Stimulated activated CD8-positive, alpha-beta memory T cell treated with anti-CD3 and anti-CD28 coated beads, Interleukin-4, amount 100 ng/mL, for 48 hours (primary cell): ENCODE measurements around the gene KLHL14.
"Not testable (repeated sequence)": the region's sequence is repeated elsewhere in the genome, so short reads cannot be mapped to it uniquely, and the experiment has no call there.

Experiments used
- DNase-seq: peaks from one replicate; pipeline ENCODE4 v3.0.0-alpha.2; 2020

KLHL14 gene

DNA sequence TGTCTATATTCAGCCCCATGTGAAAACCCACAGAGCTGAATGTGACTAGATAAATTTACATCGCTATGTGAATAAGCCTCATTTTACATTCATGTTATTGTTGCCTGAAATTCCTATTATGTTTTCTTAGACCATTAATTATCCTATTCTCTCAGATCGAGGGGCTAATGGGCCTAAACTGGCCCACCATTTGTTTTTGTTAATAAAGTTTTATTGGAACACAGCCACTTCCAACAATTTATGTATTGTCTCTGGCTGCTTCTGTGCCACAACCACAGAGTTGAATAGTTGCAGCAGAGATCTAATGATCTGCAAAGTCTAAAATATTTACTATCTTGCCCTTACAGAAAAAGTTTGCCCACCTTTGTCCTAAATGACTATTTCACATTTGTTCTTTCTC is 61.0 kb downstream of the KLHL14 start:
- no peak for DNase-seq

DNA sequence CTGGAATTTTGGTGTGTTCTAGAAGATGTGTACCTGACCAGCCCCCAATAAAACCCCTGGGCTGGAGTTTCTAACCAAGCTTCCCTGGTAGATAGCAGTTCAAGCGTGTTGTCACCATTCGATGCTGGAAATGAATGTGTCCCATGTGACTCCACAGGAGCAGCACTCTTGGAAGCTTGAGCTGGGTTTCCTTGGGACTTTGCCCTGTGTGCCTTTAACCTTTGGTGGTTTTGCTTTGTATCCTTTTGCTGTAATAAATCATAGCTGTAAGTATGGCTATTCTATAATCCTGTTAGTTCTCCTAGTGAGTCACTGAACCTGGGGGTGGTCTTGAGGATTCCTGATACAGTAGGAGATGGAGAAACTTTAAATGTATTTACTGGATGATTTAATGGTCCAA is 65.2 kb downstream of the KLHL14 start:
- DNase-seq: no peak

DNA sequence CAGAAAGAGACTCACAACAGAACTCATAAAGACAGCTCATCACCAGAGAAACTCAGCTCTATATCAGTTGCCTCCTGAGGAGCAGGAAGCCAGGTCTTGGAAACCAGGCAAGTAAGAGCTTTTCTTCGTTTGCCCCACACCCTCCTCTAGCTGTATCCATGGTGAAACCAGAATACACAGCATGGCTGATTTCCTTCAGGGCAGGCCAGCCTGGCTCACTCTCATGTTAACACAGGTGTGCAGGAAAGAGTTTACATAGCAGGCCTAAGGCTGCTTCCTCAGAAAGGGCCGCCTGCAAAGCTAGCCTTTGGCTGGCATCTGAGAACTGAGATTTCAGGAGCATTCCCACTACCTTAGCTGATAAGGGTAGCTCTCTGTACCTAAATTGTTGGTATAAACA is 65.7 kb downstream of the KLHL14 start:
- no peak for DNase-seq

DNA sequence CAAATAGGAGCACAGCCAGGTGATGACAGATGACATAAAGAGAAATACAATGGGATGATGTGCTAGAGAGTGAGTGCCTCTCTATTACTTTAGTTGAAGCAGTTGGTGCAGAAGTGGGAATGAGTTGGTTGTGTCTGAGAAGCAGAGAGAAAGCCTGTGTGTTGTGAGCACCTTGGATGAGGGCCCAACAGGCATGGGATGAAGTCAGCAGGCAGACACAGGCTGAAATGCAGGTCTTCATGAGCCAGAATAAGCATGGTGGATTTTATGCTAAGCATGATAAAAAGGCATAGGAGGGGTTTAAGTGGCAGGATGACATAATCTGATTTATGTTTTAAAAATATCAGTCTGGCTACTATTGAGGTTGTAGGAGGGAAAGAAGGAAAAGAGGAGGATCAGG is 71.5 kb downstream of the KLHL14 start:
- DNase-seq: no peak

DNA sequence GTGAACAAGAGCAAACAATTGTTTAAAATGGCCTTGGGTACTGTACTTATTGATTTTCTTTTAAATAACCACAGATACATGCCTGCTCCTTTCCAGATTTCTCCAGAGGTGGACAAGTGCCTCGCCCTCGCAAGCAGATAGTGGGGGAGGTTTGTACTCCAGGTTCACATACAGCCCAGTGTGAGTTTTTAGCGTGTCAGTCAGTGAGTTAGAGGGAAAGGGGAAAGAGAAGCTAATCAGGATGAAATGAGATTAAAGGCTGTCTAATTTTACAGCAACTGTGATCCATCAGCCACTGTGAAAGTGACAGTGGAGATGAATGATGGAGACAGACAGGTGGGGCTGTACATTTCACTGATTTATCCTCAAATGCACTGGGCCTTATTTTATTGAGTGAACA is 74.7 kb downstream of the KLHL14 start:
- DNase-seq: no peak

DNA sequence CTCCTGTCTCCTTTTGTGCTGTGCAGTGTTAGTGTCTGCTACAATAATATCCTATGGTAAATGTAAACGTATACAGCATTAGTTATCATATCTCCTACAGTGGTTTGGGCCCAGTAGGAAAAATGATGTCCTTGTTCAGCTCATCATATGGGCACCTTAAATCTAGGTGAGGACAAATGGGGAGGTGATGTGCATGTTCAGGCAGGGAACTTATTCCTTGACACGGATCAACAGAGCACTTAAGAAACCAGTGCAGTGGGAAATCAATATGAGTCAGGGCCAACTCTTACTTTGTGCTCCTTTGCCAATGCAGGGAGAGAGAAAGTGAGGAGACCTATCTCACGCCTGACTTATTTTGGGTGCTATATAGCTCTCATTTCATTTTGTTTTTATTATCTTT is 76.4 kb downstream of the KLHL14 start:
- no peak for DNase-seq

DNA sequence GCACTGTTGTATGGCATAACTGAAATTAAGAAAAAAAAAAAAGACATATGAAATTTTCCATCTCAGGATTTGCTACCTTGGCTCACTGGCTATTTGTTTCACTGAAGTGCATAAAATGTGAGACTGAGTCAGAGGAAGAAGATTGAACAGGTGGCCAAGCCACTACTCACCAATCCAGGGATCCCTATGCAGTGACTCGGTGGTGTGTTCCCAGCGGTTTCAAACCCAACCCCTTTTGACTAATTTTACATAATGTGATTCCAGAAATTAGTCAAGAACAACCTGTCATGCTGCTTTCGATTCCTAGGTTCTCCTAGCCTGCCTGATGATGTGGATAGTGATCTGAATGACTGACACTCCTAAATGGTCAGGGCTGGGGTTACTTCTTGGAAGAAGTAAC is 77.3 kb downstream of the KLHL14 start:
- no peak for DNase-seq

DNA sequence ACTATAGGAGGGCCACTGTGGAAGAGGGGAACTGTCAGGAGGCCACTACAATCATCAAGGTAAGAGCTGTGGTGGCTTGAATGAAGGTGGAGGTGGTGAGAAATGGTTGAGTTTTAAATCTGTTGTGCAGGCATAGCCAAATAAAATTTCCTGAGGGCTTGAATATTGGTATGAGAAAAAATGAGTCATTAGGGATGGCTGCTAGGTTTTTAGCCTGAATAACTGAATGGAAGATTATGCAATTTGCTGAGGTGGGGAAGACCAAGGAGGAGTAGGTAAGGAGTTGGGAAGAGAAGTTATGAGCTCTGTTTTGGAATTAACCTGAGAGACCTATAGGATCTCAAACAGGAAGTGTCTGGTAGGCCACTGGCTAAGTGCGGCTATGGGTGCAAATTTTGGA is 84.0 kb downstream of the KLHL14 start:
- DNase-seq: no peak

DNA sequence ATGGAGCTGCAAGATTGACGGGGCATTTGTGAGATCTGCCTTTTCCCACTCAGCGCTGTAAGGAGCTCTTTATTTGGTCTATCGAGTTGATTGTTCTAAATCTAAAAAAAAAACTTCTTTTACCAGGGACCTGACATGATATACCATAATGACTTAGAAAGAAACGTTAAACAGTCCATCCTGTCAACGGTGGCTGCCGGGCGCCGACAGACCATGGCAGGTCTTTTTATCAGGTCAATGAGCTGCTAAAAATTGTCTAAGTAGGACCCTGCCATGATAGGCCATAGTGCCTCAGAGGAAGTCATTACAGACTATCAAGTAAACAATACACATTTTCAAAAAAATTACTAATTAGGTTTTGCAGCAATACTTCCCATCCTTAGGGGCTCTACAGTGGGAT is 87.9 kb downstream of the KLHL14 start:
- DNase-seq: no peak

DNA sequence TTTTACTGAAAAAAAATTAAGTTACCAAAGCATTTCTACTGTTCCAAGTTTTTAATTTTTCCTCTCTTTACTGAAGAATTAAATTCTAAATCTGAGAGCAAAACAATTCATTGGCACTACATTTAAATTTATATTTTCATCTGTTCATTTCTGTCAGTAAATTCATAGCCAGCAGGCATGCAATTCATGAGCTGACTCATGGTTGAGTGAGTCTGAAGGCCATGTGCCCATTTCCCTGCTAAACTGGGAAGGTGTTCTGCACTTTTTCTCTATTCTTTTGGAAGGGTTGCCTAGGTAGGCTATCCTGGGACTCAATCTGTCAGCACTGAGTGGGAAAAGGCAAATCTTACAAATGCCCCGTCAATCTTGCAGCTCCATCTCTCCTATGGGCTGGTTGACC is 88.7 kb downstream of the KLHL14 start:
- no peak for DNase-seq

DNA sequence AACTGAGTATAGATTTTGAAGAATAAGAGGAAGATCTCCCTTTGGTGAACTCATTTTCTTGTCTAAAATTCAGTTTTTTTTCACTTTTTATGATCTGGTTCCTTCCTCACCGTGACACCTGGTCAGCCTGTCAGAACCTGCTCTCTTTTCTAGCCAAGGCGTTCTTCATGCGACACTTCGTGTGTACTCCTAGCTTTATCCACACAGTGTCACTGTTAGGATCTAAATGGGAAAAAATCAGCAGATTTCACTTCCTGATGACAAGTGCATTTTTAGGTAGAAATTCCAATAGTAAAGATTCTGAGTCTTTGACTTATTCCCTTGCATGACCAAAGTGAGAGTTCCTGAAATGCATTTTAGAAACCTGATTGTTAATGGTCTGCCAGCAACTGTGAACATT is 89.8 kb downstream of the KLHL14 start:
- DNase-seq: no peak

DNA sequence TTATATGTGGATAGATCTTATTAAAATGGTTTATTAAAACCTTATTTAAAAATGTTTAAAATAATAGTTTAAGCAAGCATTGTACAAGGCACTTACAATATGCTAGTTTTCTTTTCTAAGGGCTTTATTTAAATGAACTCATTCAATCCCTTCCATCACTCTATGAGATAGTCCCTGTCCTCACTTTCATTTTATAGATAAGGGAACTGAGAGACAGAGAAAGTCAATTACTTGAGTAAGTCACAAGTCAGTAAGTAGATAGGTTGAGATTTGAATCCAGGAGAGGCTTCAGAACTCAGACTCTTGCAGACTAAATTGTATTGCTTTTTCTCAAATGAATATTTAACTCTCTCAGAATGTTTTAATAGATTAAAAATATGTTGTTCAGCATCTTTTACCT is 95.2 kb downstream of the KLHL14 start:
- no peak for DNase-seq

DNA sequence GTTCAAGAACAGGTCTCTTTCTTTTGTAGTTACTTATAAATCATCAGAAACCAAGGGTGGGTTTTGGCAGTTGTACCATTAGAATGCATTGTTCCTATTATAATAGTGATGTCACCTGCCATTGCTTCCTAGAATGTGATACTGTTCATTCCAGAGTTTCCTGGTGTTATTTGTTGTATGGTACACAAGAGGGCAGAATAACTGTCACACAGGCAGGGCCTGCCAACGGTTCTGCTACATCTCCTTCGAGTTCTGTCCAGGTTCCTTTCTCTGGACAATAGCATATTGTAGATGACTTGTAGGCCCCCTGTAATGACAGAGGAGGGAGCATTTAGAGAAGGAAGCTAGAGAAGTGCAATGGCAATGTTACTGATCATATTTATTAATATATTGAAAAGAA is 98.3 kb downstream of the KLHL14 start:
- DNase-seq: no peak

DNA sequence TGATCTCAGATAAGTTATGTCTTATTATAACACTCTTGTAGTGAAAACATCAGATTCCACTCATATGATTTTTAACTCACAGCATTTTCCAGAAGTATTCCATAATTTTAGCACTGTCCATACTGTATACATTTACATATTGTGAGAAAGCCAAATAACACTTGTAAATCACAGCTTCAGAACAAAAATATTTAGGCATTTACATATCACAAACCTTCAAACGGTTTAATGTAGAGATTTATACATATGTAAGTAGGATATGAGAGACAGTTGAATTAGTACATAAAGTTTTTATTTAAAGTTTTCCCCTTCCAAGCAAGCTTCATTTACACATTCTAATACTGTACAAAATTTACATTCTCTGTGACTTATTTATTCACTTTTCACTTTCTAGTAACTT is 100.4 kb downstream of the KLHL14 start:
- DNase-seq: no peak

DNA sequence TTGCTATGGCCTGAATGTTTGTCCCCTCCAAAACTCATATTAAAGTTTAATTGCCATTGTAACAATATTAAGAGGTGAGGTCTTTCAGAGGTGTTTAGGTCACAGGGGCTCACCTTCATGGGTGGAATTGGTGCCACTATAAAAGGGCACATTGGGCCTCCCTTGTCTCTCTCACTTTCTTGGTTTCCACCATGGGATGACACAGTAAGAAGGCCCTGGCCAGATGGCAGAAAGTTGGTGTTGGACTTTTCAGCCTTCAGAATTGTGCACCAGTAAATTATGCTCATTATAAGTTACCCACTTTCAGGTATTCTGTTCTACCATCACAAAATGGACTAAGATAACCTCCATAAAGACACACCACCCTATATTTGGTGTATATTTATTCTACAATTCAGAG is 102.1 kb downstream of the KLHL14 start:
- no peak for DNase-seq

DNA sequence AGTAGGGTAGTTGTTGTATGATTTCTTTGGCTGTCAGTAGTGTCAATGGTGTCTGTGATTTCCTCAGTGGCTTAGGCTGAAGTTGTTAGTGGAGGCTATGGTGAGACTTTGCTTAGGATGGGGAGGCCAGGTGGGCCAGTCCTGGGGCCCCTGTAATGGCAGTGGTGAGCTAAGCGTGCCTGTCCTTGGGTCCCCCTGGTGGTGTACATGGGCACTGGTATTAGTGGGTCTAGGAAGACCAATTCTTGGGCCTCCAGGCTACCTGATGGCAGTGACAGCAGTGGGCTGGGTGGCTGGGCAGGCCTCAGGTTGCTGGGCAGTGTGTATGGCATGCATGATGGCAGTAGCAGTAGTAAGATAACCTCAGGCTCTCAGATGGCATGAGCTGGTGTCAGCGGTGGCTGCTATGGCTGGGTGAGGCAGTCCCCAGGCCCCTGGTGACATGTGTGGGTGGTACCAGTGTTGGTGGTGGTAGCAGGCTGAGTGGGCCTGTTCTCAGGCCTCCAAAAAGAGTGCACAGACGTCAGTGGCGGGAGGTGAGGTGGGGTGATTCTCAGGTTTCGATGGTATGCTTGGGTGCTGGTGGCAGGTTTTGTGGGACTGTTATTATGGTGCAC is 103.2 kb downstream of the KLHL14 start:
- no peak for DNase-seq

DNA sequence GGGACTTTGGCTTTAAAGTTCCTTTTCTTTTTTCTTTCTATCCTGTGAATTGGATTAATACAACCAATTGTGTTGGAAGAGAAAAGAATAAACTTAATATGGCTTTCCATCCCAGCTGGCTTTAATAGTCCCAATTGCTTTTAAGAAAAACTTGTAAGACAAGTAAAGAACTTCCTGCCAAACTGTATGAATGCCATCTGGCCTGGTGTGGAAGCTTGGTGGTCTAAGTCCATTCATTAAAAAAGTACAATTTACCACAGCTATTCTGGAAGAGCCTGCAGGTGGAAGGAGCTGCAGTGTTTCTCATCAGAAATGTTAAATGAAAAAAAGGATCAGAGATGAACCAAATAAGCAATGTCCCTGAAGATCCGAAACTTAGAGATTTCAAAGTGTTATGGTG is 103.9 kb downstream of the KLHL14 start:
- no peak for DNase-seq

DNA sequence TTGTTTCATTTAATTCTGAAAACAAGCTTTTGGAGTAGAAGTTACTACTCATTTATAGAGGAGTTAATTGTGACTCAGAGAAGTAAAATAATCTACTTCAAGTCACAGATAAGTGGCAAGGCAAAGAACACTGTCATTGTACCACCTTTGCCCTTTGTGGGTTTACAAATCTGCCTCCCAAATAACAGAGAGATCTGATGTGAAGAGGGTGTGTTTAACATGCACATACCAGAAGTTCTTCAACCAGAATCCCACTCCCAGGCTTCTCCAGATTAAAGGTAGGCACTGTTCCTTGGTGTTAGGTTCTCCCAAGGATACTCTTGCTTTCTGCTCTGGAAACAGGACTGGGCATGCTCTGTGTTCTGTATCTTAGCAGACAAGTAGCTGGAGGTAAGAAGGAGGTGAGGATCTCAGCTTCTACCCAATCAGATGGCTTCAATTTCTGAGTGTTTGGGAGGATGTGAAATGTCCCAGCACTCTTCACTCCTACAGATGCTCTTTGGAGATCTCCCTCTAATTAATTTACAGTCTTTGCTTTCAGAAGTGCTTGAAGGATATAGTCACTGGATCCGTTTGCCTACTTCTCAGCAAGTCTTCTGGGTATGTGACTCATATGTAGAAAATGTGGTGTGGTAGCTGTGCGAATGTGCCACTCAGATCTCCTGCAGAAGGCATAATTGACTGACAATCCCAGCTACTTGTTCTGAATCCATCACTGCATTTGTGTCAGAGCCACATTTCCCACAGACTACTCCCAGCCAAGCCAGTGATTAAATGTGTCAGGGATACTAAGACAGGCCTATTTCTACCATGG is 111.1 kb downstream of the KLHL14 start:
- no peak for DNase-seq

DNA sequence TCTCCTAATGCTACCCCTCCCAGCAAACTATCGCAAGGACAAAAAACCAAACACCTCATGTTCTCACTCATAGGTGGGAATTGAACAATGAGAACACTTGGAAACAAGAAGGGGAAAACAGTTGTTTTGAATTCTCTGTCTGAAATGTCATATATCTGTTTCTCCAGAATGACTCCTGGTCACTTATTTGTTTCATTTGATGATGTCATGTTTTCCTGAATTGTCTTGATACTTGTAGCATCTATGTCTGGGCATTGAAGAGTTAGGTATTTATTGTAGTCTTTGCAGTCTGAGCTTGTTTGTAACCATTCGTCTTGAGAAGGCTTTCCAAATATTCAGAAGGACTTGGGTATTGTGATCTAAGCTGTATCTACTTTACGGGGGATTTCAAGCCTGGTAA is 118.3 kb downstream of the KLHL14 start:
- not testable (repeated sequence) for DNase-seq

DNA sequence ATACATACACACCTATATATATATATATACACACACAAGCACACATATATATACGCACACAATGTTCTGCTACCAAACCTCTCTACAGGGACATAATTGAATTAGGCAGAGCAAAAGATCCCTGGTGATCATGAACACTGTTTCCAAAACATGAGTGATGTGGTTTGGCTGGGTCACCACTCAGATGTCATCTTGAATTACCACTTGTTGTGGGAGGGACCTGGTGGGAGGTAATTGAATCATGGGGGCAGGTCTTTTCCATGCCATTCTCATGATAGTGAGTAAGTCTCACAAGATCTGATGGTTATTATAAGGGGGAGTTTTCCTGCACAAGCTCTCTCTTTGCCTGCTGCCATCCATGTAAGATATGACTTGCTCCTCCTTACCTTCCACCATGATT is 135.2 kb downstream of the KLHL14 start:
- DNase-seq: not testable (repeated sequence)

DNA sequence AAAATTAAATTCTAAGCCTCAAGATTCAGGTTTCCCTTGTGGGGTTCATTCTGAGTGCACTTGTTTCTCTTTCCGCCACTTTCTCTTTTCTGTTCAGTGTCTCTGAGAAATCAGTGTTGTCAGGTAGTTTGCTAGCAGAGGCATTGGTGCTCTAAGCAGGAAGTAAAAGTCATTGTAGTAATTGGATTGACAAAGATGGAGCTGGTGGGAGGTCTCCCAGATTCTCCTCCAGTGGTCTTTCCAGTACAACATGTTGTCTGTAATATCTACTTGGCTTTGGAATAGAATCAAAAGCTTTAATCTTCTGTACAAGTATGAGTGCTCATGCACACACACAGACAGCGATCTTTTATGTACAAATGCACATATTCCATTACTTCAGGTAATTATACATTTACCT is 135.6 kb downstream of the KLHL14 start:
- no peak for DNase-seq

DNA sequence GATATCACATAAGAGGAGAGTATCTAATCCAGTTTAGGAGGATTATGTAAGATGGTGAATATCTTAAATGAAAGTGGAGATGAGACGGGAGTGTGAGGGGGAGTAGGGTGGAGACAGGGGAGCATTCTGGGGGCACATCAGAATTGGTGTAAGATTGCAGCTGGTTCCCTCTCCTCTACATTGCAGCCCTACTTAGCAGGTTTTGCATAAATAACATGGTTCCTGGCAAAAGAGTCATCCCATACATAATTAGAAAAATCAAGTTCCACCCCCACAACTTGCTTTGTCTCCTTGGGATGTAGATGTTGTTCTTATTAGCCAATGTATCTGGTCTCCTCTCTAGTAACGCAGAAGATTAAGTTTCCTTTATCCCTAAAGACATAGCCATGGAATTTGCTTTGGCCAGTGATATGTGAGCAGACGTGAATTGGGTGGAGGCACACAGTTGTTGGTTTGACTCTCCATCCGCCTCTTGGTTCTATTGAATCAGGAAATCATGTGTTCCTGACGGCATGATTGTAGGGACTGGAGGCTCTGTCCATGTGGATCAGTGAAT is 137.9 kb downstream of the KLHL14 start:
- DNase-seq: no peak

DNA sequence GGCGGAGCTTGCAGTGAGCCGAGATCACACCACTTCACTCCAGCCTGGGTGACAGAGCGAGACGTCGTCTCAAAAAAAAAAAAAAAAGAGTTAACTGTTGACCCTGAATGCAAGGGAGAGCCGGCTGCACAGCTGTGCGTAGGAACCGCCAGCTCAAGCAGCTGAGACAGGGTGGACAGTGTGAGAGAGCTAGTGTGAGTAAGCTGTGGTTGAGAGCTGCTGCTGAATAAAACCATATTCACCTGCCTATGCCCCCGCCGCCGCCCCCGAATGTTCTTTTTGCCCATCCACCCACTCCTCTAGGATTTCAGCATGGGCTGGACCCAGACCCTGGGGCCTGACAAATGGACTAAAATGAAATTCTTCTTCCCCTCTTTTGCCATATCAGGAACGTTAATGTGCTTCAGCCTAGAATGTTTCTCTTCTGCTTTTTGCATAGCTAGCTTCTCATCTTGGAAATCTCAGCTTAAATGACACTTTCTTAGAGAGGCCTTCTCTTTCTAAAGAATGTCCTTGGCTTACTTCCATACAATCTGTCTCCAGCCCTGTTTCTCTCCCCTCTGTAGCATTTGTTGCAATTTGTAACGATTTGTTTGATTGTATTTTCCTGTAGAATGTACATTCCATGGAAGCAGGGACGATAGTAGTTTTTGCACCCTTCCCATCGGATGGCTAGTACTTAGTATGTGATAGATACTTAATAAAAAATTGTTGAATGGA is 142.7 kb downstream of the KLHL14 start:
- no peak for DNase-seq

DNA sequence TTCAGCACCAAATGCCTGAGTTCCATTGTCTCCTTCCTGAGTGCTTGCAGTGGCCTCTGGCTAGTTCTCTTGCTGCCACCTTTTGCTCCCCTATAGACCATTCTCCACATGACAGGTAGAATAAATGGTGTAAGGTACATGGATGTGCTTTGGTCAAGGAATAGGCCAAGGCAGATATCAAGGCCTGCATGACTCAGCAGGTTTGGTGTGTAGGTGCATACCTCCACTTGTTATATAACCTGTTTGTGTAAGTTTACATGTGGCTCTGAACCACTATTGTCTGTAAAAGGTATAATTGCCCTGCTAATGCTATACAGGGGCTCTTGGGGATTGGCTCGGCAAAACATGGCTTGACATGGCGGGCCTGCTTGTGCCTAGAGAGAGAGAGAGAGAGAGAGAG is 143.5 kb downstream of the KLHL14 start:
- no peak for DNase-seq
